ENCODE measurements around the gene AXDND1. TPM values are rescaled to one million over a fixed set of nuclear protein-coding genes. Genes with fewer than 3 reads are reported as not detected.

The AXDND1 gene
- total and polyA plus RNA-seq, 2 of the 8 experiments (the other 6 are each of a cell fraction or from before 2014, with no cell fraction given): 0.61 TPM; not detected in 1

GRCh38 chr1:179590671-179591070, 224.9 kb downstream of the AXDND1 start:
- TF ChIP-seq CHD1 (IDR thresholded peaks at IDR 0.05; ENCODE audit: low read depth, low read length) (no peak), ATF3 (IDR thresholded peaks at IDR 0.05; ENCODE audit: insufficient read depth, low read depth, low read length) (no peak)
- no peak overlapping the region for H2AK5ac ChIP-seq (ENCODE audit: low read depth, low read length)
- H3K56ac ChIP-seq (replicated peaks; ENCODE audit: insufficient read length, low read depth, low read length): no peak overlapping the region
- H3K79me2 ChIP-seq (ENCODE audit: control insufficient read depth in 1 of 2, insufficient read depth in 2 of 2, low read length in 2 of 2): no peaks in the 10 kb centered on the region
- H3K36me3 ChIP-seq (ENCODE audit: control insufficient read depth in 2 of 4, insufficient read depth in 4 of 4, low read length in 3 of 4): no peaks in the 10 kb centered on the region; a peak in 1 of 8 replicates
- no peak overlapping the region for H4K8ac ChIP-seq (ENCODE audit: extremely low read depth, insufficient read depth, low read length)
- no peaks in the 10 kb centered on the region for H4K20me1 ChIP-seq (replicated peaks in 1 of 2; ENCODE audit: control insufficient read depth in 1 of 2, insufficient read depth in 2 of 2, low read length in 2 of 2)
- H3K14ac ChIP-seq (ENCODE audit: insufficient read length): no peak overlapping the region
- H3K23me2 ChIP-seq (ENCODE audit: low read depth, low read length): no peaks in the 10 kb centered on the region
- H2BK15ac ChIP-seq (ENCODE audit: low read length): no peak overlapping the region
- ChIA-PET POLR2A (ENCODE audit: partially characterized antibody) (no interaction called here), CTCF (ENCODE audit: partially characterized antibody) (interaction anchor here (0.7 to 1.5 kb wide), 6 partner anchors 9 to 129 kb away, joined by 3 read pairs; no protein-coding TSS in a partner anchor)
- H3K79me1 ChIP-seq (ENCODE audit: low read depth, low read length): no peaks in the 10 kb centered on the region
- H3K27ac ChIP-seq (ENCODE audit: low read depth, low read length): no peak overlapping the region
- H2BK5ac ChIP-seq (ENCODE audit: low read depth, low read length): no peak overlapping the region
- H2BK120ac ChIP-seq (replicated peaks; ENCODE audit: low read depth, low read length): no peak overlapping the region
- H3K4ac ChIP-seq (replicated peaks; ENCODE audit: insufficient read length, low read depth, low read length): no peak overlapping the region
- H4K5ac ChIP-seq (ENCODE audit: insufficient read length, low read depth, low read length): no peak overlapping the region
- H4K91ac ChIP-seq (replicated peaks; ENCODE audit: insufficient read length, low read length): no peak overlapping the region
- no peak overlapping the region for H2BK20ac ChIP-seq (ENCODE audit: low read length)
- H2BK12ac ChIP-seq (ENCODE audit: low read depth, low read length): no peak overlapping the region
- no peak overlapping the region for H3K23ac ChIP-seq (ENCODE audit: insufficient read length)
- no peak overlapping the region for H3K4me2 ChIP-seq (ENCODE audit: insufficient read depth in 1 of 2, low read depth in 2 of 2, low read length in 2 of 2)
- H3K9ac ChIP-seq (replicated peaks in 1 of 4; ENCODE audit: extremely low read depth in 1 of 4, low read depth in 3 of 4, low read length in 3 of 4): no peak overlapping the region
- no peaks in the 10 kb centered on the region; a peak in 1 of 7 replicates for H3K4me1 ChIP-seq (replicated peaks in 1 of 4; ENCODE audit: control insufficient read depth in 3 of 4, insufficient read depth in 4 of 4, low read length in 3 of 4)
- H3K27me3 ChIP-seq (replicated peaks in 1 of 4; ENCODE audit: control insufficient read depth in 3 of 4, extremely low read depth in 1 of 4, insufficient read depth in 3 of 4, low read length in 3 of 4): peaks cover 13 to 55% (median 36%) of the 10 kb centered on the region in 4 experiments
- peaks cover 3% of the 10 kb centered on the region in 2 experiments; a peak in 2 of 4 replicates for H3K9me3 ChIP-seq (ENCODE audit: insufficient read depth in 2 of 2, low read depth in 1 of 2, low read length in 1 of 2)
- DNase-seq (ENCODE audit: low read depth in 1 of 2, low spot score in 2 of 2): no peak
- FAIRE-seq: no peak
- no peak overlapping the region for H2AFZ ChIP-seq (ENCODE audit: low read length)
- H3K4me3 ChIP-seq (ENCODE audit: extremely low read depth in 1 of 4, insufficient read depth in 2 of 4, low read depth in 3 of 4, low read length in 4 of 4): no peak overlapping the region
- 85% methylated on average over 10 of the region's 11 CpGs; no CpG with 5 or more reads in 1 of the 2 experiments for WGBS, 2 experiments (ENCODE audit: extremely low coverage in 1 of 2, insufficient coverage in 1 of 2, insufficient read length in 1 of 2, insufficient replicate concordance in 2 of 2, low coverage in 1 of 2, low lambda C conversion rate in 2 of 2, missing lambda C conversion rate in 1 of 2)
- no peak overlapping the region for H3K18ac ChIP-seq (ENCODE audit: extremely low read depth, low read length)
